LoVo (cell line): ENCODE results near the gene P2RX4.
"Not testable (repeated sequence)": the region's sequence is repeated elsewhere in the genome, so short reads cannot be mapped to it uniquely, and the experiment has no call there.

Experiments used
- DNase-seq: peaks from one replicate; pipeline ENCODE4 v3.0.0-alpha.2; 2016; ENCODE audit warnings: low spot score

The P2RX4 gene

DNA sequence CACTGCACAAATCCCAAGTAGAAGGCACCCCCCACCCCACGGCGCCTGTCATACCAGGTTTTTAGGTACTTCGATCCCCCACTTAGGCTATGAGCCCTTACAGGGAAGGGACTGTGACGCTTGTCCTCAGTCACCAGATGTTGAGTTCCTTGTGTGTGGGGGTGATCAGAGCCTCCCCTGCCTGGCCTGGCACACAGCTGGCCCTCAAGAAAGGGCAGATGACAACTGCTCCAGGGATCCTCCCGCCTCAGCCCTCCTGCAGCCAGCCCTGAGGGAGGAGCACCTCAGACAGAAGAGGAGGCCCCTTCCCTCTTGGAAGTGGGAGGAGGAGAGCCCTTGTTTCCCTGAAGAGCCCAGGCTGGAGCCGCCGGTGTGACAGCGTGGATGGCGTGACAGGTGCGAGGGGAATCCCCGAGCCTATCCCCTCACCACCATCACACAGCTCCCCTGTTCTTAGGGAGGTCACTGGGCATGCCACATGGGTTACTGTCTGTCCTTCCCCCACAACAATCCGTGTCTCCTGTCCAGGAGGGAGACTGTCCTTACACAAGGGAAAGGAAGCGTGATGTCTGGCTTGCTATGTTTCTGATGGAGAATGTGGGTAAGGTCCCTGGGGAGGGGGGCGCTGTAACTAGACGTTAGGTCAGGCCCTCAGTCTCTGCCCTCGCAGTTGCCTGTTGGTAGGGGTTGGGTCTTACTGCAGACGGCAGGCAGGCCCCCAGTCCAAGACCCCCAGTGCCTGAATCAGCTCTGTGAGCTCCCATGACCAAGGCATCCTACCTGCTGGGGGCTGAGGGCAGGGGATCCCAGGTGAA, 31.4 kb downstream of the P2RX4 start:
- no peak for DNase-seq

DNA sequence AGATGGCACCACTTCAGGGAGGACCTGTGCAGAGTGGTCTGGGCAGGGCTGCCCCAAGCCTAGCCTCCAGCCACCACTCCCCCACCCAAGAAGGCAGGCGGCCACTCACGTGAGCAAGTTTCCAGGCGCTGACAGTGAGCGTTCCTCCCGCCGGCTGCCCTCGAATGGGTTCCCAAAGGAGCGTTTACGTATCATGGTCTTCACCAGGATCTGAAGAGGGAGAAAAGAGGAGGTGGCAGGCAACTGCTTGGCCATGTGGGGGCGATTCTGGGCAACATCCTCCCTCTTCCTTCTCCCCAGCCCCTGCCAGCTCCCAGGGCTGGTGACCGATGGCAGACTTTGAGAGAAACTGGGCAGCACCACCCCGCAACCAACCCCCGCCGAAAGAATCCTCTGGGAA, 35.1 kb downstream of the P2RX4 start:
- DNase-seq, result no peak

DNA sequence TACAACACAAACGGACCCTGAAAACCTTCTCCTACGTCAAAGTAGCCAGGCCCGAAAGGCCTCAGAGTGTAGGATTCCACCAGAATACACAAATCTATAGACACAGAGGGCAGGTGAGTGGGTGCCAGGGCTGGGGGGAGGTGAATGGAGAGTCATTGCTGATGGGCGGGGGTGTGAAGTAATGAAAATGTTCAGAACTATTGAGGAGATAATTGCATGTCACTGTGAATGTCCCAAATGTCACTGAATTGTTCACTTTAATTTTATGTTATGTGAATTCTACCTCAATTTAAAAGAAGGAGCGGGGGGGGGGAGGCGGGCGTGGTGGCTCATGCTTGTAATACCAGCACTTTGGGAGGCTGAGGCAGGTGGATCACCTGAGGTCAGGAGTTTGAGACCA, 36.0 kb downstream of the P2RX4 start:
- no peak for DNase-seq

DNA sequence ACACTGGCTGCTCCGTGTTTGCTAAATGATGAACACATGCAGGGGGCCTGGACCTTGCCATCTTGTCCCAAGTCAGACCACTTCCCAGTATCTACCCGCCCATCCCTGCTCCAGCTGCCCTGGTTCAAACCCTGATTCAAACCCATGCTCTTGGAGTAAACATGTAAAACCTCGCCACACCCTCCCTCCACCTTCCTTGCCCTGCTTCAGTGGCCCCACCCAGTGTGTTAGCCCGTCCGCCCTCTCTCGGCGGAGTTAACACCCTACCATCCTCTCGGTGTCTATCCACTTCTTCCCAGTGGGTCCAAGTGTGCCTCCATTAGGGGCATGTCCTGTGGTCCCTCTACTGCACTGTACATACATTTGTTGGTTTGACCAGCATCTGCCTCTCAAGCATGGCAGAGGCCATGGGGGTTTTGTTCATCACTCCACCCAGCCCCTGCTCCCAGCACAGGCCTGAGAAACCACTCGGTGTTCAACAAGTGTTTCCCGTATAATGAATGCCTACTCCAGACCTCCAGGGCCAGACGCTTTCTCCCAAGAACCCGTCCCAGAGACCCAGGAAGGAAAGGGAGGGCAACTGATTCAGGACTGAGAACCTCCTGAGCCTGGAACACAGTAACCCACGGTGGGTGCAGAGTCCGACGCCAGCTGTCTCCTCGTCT, 37.1 kb downstream of the P2RX4 start:
- no peak for DNase-seq

DNA sequence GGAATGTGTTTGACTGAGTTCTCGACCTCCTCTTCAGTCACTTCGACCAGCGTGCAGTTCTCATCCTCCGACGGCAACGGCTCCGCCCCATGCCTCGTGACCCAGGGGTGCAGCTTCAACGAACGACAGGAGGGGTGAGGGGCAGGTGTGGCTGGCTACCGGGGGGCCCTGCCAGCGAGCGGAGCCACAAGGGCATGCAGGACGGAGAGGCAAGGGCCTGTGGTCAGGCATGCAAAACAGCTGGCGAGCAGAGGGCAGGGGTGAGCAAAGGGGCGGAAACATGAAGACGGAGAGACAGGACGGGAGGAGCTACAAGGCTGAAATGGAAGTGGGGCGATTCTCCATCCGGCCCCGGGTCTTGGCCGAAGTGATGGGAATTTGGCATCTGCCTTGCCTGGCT, 38.7 kb downstream of the P2RX4 start:
- DNase-seq, result no peak

DNA sequence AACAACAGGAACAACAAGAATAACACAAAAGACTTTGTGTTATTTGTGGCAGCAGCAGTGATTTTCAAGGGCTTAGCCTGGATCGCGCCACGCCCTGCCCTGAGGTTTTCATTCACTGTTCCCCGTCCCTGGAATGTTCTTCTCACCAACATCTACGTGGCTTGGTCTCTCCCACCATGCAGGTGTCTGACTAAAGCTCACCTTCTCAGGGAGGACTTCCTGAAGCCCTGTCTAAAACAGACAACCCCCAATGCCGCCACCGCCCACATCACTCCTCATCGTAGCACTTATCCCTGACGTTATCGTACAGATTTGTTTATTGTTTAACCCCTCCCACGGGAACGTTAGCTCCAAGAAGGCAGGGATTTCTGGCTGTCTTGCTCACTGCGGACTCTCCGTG, 40.4 kb downstream of the P2RX4 start:
- DNase-seq, result no peak

DNA sequence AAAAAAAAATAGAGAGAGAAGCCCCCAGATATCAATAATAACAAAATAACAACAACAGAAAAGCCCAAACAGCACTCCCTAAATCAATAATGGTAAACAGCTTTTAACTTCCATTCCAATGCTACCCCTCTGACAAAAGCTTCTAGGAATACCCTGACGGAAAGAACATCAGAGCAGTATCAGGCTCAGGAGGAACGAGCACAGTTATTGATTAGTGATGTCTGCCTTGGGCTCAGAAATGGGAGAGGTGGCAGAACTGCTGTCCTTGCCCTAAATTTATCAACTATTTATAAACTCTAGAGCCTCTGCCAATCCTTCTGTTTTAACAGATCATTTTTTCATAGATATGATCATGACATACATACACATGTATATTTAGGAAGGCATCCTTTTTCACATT, 41.9 kb downstream of the P2RX4 start:
- DNase-seq, result no peak

DNA sequence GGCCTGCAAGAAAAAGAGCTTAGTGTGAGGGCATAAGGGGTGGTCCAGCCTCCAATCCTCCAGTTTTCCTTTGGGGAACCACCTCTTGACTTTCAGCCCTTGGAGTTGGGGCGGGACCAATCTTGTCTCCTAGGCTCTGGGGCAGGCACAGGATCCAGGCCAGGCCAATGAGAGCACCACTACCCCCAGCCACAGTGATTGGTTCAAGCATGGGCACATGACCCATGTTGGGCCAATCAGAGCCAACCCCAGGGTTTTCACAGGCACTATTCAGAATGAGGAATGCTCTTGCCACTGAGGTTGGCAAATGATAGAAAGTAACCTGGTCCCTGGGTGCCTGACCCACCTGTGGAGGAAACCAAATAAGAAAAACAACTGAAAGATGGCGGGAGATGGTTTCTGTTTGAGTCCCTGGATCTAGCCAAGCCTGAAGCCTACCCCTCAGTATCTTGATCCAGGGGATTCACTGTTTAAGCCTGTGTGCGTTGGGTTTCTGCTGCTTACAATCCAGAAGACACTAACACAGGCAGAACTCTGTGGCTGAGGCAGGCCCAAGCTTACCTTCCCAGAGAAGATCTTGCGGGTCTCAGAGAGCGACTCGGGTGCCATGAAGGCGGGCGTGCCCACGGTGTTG, 42.9 kb downstream of the P2RX4 start:
- DNase-seq, result no peak

DNA sequence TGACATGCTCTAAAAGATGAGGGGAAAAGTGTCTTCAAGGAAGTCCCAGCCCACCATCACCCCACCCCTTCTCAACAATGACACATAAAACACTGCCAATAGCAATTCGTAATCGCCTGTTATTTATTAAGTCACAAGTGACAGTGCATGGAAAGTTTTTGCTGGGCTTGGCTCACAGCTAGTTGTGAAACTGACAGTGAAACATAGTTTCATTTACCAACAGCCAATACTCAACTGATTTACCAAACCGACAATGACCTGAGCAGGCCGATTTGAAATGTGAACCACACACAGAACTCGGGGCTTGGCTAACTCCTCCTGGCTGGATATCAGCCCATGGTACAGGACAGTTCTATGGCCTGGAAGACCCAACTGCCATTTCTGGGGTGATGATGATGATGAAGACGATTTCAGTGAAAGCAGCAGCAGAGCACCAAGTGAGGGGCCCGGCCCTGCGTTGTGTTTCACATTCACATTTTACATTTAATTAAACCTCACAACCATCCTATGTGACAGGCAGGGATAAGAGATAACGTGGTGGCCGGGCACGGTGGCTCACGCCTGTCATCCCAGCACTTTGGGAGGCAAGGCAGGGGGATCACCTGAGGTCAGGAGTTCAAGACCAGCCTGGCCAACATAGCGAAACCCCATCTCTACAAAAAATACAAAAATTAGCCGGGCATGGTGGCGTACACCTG, 43.9 kb downstream of the P2RX4 start:
- no peak for DNase-seq

DNA sequence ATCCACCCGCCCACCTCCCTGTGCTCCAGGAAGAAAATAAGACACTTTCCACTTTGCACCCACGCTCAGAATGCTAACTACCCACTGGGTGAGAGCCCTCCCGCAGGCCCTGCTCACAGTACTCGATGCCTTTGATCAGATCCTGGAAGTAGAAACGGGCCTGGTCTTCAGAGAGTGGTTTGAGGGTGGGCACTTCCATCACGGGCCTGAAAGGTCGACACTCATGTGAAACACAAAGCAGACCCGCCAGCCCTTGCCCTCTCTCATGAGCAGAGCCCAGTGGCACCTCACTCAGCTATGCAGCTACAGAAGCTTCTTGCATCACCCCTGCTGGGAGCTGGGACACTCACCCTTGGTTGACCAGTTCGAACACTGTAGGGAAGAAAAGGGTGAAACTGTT, 45.5 kb downstream of the P2RX4 start:
- no peak for DNase-seq

DNA sequence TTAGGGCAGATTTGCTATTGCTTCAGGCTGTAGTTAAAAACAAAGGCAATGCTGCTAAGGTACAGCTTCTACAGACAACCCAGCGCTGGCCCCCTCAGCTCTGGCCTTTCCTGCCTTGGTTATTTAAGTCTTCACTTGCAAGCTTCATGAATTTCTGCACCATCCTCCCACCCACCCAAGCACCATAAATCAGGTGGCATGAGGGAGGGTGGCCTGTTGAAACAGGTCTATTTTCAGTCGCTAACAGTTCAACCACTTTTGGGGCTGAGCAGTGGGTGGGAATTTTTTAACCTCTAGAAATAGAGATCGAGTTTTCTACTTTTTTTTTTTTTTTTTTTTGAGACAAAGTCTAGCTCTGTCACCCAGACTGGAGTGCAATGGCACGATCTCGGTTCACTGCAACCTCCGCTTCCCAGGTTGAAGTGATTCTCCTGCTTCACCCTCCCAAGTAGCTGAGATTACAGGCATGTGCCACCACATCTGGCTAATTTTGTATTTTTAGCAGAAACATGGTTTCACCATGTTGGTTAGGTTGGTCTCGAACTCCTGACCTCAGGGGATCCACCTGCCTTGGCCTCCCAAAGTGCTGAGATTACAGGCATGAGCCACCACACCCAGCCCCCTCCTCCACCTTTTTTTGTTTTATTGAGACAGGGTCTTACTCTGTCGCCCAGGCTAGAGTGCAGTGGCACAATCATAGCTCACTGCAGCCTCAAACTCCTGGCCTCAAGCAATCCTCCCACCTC, 47.9 kb downstream of the P2RX4 start:
- DNase-seq, result not testable (repeated sequence)

DNA sequence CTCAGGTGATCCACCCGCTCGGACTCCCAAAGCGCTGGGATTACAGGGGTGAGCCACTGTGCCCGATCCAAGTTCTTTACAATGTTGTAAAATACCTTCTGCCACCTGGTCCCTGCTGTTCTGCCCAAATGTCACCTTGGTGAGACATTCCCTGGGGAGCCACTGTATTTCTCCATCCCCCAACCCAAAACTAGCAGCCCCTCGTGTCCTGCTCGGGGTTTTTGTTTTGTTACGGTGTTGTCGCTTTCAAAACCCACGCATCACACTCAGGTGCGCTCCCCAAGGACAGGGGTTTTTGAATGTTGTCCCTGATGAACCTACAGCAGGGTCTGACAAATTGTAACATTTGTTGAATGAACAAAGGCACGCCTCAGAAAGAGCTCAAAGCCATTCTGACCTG, 49.1 kb downstream of the P2RX4 start:
- no peak for DNase-seq

DNA sequence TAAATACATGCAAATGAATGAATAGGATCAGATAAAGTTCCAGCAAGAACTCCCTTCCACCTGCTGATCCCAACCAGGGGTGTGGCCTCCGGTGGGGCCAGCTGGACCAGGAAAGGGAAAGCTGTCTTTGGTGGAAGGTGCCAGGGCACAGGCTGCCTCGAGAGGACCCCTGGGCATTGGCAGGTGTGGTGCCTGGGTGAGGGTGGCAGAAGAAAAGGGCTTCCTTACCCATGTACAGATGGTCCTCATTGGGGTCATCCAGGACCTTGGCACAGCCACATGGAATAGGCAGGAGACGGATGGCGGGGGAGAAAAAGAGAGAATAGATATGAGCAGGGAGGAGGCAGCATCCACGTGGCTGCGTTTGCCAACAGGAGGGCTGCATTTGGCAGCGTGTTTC, 50.2 kb downstream of the P2RX4 start:
- DNase-seq, result no peak

DNA sequence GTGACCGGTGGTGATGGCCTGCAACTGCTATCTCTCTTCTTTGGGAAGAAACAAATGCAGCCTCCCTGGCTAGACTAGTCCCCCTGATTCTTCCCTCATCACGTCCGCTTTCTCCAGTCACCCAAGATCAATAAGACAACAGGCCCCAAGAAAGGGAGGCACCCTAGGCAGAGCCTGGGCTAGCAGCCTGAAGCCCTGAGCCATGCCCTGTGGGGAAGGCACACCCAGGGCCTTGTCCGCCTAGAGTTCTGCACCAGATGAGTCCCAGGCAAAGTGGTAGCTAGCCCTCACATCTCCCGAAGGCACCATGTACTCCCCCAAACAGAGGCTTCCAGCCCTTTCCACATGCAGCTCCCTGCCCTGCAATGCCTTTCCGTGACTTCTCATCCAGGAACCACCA, 51.5 kb downstream of the P2RX4 start:
- DNase-seq, result no peak

DNA sequence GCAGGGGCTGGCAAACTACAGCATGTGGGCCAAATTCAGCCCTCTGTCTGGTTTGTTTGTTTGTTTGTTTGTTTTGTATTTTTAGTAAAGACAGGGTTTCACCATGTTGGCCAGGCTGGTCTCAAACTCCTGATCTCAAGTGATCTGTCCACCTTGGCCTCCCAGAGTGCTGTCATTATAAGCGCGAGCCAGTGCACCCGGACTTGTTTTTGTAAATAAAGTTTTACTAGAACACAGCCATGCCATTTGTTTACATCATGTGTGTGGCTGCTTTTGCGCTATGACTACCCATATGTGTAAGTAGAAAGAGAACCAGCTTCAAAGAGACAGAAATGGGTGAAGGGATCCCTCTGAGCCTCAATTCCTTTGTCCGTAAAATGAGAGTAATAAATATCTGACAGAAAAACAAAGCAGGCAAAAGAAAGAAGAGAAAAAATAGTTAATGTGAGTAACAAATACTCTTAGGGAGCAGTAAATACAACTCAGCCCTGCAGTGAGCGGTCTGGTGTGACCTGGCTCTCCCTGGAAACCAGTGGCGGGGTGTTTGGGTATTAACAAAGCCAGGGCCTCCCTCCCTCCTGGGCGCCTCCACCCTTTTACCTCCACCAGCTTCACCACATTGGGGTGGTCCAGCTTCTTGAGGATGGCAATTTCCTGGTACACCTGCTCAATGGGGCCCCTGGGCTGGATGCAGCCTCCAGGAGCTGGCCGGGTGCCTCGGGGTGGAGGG, 53.4 kb downstream of the P2RX4 start:
- DNase-seq, result no peak

DNA sequence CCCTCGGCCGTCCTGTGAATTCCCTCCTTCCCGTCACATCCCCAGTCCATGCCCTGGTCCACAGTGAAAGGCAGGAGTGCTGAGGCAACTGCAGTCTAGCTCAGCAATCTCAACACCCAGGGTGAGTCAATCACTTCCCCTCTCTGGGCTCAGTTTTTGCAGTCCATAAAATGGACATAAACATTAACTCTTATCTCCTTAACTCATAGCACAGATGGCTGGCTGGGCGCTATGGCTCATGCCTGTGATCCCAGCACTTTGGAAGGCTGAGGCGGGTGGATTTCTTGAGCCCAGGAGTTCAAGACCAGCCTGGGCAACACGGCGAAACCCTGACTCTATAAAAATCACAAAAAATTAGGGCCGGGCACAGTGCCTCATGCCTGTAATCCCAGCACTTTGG, 54.2 kb downstream of the P2RX4 start:
- DNase-seq, result no peak

DNA sequence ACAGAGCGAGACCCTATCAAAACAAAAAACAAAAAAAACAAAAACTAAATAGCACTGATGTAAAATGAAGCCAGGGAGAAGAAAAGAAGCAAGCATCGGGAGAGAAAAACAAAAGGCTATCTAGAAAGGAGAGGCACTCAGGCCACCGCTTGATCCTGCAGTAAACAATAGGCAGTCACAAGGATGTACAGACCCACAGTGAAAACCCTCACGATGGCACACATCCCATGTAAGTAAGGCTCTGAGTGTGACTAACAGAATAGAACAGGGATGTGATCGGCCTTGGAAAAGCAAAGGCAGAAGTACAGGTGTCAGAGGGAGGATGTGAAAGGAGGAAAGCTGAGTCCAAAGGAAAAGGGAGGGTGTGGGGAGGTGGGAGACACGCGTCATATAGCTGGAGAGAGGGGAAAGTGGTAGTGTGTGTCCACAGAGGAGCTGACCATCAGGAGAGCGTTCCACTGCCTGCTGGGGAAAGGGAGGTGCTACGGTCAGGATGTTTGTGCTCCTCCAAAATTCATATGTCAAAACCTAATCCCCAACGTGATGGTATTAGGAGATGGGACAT, 55.1 kb downstream of the P2RX4 start:
- DNase-seq, result no peak

DNA sequence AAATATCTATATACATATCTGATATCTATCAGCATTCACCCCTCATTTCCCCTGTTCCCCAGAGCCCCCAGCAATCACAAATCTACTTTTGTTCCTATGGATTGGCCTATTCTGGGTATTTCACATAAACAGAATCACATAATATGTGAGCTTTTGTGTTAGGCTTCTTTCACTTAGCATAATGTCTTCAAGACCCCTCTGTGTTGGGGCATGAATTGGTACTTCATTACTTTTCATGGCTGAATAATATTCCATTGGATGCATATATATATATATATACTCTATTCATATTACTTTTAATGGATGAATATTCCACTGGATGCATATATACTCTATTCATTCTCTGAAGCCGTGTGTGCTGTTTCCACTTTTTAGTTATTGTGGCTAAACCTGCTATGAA, 57.9 kb downstream of the P2RX4 start:
- DNase-seq, result no peak

DNA sequence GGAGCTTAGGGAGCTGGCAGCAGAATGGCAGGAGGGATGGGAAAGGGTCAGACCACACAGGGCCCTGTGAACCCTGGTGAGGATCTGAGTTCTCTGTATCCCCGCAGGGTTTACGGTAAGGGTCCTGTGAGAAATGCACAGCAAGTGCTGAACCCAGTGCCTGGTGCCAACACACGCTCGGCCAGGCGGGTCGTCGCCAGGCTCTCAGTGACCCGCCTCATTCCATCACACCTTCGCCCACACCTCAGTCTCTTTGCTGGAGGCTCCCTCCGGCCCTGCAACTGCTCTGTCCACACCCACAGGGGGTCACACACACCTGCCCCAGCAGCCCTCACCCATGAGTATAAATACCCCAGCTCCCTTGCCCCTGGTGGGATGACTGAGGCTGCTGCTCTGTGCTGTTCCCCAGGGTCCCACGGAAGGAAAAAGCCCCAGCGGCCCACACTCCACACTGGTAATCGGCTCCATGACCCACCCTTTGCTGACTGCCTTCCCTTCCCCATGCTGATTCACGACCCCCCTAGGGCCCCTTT, 63.5 kb downstream of the P2RX4 start:
- no peak for DNase-seq

DNA sequence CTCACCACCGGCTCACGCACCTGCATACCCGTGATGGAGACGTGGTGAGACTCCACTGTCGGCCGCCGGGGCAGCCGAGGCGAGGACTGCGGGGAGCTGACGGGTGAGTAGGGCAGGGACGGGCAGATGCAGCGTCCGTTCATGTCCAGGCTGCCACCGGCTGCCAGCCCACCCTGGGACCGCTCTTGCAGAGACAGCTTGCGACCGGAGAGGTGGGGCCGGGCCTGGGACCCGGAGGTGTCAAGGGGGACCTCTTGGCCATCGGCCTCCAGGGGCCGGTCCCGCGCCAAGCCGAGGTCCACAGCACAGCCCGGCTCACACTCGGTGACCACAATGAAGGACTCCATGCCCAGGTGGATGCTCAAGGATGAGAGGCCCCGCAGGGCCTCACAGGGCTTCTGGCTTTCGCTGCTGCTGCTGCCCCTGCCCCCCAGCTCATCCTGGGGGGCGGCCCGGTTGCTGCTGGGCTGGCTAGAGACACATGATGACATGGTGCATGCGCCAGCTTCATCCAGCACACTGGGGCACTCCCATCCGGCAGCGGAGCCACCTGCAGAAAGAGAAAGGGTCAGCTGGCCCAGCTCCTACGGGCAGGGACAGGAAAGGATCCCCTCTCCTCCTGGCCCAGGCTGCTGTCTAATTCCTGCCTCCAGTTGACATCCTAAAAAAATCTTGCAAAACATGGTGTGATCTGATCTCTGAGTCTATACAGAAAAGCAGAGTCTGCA, 64.3 kb downstream of the P2RX4 start:
- no peak for DNase-seq
